BLaER1 (cell line): Measurements from ENCODE around the gene QSOX2.
A peak's percentile ranks its signal among the peaks of the same experiment; 100 is the strongest.

Source experiments
- H3K27ac ChIP-seq: shearing (Covaris generic); formaldehyde crosslinking; 2 replicates; pipeline ENCODE4 v1.8.1; 2022
- H3K27me3 ChIP-seq: shearing (Covaris generic); formaldehyde crosslinking; 2 replicates; pipeline ENCODE4 v1.8.1; 2022
- H3K36me3 ChIP-seq: shearing (Covaris generic); formaldehyde crosslinking; 2 replicates; pipeline ENCODE4 v1.8.1; 2022
- H3K4me1 ChIP-seq: shearing (Covaris generic); formaldehyde crosslinking; 2 replicates; pipeline ENCODE4 v1.8.1; 2022
- H3K4me2 ChIP-seq: shearing (Covaris generic); formaldehyde crosslinking; 2 replicates; pipeline ENCODE4 v1.8.1; 2022
- H3K4me3 ChIP-seq: shearing (Covaris generic); formaldehyde crosslinking; 2 replicates; pipeline ENCODE4 v1.8.1; 2022
- H3K9ac ChIP-seq: shearing (Covaris generic); formaldehyde crosslinking; 2 replicates; pipeline ENCODE4 v1.8.1; 2022
- H3K9me3 ChIP-seq: shearing (Covaris generic); formaldehyde crosslinking; 2 replicates; pipeline ENCODE4 v1.8.1; 2022
- H4K20me1 ChIP-seq: shearing (Covaris generic); formaldehyde crosslinking; 2 replicates; pipeline ENCODE4 v1.8.1; 2022
- Cebpa-rat ChIP-seq: shearing (Covaris generic); IDR thresholded peaks from 2 replicates; pipeline ENCODE4 v1.8.1; 2022

The QSOX2 gene

DNA sequence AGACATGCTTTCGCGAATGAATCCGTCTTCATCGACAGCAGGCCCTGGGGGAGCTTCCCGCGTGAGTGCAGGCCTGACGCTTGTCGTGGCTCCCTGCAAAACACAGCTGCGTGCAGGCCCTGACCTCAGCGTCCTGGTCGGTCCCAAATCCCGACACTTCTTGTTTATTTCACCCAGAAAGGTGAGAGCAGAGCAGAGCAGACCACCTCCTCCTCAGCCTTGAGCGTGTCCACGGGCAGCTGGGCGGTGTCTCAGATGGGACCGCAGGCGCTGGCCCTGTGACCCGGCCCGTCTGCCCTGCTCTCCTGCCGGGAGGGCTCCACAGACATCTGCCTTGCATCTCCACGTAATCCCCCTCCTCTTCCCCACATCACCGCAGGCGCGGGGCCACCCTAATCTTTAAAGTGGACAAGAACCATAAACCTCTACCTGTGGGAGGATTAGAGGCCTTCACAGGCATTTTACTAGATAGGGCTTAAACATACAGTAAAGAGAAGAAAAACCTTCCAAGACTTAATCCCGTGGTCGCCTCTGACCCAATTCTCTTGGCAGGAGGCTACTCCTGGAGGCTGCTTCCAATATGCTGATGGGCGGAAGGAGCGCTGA, 33.2 kb downstream of the QSOX2 start:
- Histone ChIP-seq H3K36me3 (peaks cover 97% of the 10 kb centered on the region), H3K27ac (no peak overlapping the region), H3K9ac (no peak overlapping the region), H3K4me3 (no peak overlapping the region), H3K27me3 (no peaks in the 10 kb centered on the region), H3K9me3 (peaks cover 10% of the 10 kb centered on the region), H3K4me2 (peak overlapping the region; percentile 28), H4K20me1 (peaks cover 98% of the 10 kb centered on the region), H3K4me1 (peaks cover 63% of the 10 kb centered on the region)
- no peak for TF ChIP-seq Cebpa-rat

DNA sequence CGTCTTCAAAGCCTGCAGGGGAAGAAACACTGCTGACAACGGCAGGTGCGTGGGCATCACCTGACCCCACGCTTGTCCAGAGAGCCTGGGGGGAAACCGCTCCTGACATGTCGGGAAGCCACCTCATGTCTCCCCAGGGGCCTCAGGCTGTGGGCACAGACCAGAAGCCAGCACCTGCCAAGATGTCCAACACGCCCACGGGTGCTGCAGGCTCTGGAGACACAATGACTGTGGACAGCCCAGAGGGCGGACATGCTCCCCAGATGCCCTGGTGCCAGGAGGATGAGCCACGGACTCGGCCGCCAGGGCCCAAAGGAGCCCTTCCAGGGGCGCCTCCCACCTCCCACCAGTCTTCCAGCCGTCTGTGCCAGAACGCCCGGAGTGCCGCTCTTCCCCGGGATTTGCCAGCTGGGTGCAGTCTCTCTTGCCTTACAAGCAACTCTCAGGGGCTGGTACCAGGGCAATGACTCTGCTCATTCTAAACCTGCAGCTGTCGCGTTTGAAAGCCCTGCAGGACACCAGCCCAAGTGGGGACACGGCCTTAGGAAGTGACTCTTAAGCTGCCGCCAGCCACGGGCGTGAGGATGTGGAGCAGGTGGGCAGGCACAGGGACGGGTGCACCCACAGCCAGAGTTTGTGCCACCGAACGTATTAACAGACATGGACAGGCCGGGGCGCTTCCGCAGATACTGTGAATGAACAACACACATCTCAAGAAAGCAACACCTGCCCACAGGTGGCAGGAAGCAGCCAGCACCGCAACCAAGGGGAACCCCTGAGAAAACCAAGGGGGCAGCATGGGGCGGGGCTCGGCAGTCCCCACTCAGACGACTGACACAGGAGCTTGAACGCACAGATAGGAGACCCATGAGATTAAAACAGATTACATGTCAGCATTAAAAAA, 33.9 kb downstream of the QSOX2 start:
- Histone ChIP-seq H3K27ac (no peak overlapping the region), H3K4me1 (peaks cover 58% of the 10 kb centered on the region)

DNA sequence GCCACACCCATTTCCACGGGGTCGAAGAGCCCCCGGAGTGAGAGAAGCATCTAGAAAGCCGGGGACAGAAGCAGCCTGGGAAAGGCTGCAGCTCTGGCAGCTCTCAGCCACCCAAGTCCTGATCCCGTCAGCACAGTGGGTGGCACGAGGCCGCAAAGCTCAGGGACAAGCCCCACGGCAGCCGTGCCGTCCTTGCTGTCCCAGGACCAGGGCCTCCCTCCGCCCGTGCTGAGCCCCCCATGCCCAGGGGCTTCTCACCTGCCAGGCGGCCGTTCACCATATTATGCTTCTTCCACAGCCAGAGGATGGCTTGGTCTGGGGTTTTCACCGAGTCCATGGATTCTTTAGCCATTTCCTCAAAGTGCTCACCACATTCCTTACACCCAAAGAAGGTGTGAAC, 34.6 kb downstream of the QSOX2 start:
- Histone ChIP-seq H3K36me3 (peaks cover 93% of the 10 kb centered on the region), H4K20me1 (peaks cover 98% of the 10 kb centered on the region)

More for the DNA sequence above, 33.9 kb downstream of the QSOX2 start:
- TF ChIP-seq Cebpa-rat: no peak
- no peak overlapping the region for H3K4me3 ChIP-seq
- H3K9ac ChIP-seq: no peak overlapping the region
- peaks cover 10% of the 10 kb centered on the region for H3K9me3 ChIP-seq
- peak overlapping the region; percentile 28 for H3K4me2 ChIP-seq
- no peaks in the 10 kb centered on the region for H3K27me3 ChIP-seq
- peaks cover 95% of the 10 kb centered on the region for H3K36me3 ChIP-seq
- H4K20me1 ChIP-seq: peaks cover 98% of the 10 kb centered on the region

DNA sequence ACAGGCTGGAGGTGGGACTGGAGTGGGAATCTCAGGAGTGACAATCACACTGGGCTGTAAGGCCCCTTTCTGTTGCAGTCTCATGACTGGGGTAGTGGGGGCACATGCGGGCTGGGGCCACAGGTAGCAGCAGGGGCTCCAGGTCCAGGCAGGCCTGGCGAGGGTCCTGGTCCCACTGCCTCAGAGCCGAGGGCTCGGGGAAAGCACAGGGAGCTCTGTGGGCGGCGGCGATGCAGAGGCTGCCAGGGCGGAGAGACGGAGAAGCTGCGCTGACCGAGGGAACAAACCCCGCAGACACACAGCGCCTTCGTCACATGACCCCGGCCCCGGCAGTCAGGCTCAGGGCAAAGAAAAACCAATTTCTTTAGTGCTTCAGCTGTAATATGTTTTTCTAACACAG, 35.3 kb downstream of the QSOX2 start:
- H3K4me2 ChIP-seq: no peak overlapping the region
- no peak overlapping the region for H3K27ac ChIP-seq
- no peak overlapping the region for H3K4me3 ChIP-seq
- peaks cover 44% of the 10 kb centered on the region for H3K4me1 ChIP-seq
- TF ChIP-seq Cebpa-rat: no peak
- H4K20me1 ChIP-seq: peaks cover 98% of the 10 kb centered on the region
- H3K36me3 ChIP-seq: peaks cover 93% of the 10 kb centered on the region
- H3K9me3 ChIP-seq: peaks cover 10% of the 10 kb centered on the region
- peaks cover 9% of the 10 kb centered on the region for H3K27me3 ChIP-seq
- H3K9ac ChIP-seq: no peak overlapping the region

More for the DNA sequence above, 34.6 kb downstream of the QSOX2 start:
- Histone ChIP-seq H3K27me3 (peaks cover 2% of the 10 kb centered on the region), H3K27ac (no peak overlapping the region), H3K9me3 (peaks cover 10% of the 10 kb centered on the region), H3K4me2 (no peak overlapping the region), H3K9ac (no peak overlapping the region), H3K4me1 (peaks cover 51% of the 10 kb centered on the region), H3K4me3 (no peak overlapping the region)
- no peak for TF ChIP-seq Cebpa-rat

DNA sequence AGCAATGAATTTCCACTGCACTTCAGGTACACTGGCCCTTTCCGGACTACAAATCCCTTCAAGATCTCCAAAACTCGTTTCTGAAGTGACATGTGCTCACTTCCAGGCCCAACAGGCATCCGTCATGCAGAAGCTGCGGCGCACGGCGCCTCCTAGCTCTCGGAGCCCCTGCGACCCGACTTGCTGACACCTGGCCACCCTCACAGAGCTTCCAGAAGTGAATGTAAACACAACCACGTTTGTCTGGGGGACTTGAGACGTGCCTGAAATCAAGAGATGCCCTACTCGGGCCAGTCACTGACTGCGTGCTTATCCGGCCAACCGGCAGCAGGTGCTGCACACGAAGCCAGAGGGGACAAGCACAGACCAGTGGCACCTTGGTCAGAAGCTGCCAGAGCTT, 35.8 kb downstream of the QSOX2 start:
- Histone ChIP-seq H3K36me3 (peaks cover 89% of the 10 kb centered on the region), H3K27me3 (peaks cover 14% of the 10 kb centered on the region), H3K4me2 (no peak overlapping the region), H3K4me1 (peaks cover 39% of the 10 kb centered on the region), H3K27ac (no peak overlapping the region), H3K9me3 (peaks cover 10% of the 10 kb centered on the region), H3K9ac (no peak overlapping the region), H4K20me1 (peaks cover 98% of the 10 kb centered on the region), H3K4me3 (no peak overlapping the region)
- TF ChIP-seq Cebpa-rat: no peak

DNA sequence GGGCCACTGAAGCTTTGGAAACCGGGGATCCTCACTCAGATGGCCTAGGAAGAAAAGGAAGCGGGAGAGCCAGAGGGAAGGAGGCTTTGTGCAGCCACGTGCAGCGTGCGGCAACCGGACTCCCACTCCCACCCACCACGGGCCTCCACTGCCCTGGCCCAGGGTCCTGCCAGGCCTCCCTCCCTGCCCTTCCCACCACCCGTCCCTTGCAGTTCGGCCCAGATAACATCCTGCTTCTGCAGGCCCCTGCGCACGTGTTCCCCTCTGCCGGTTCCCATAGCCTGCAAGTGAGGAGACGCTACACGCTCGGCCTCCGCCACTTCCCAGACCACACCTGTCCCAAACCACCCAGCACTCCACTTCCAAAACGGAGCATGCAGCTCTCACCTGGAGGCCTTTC, 36.4 kb downstream of the QSOX2 start:
- TF ChIP-seq Cebpa-rat: no peak
- Histone ChIP-seq H4K20me1 (peaks cover 98% of the 10 kb centered on the region), H3K4me3 (no peak overlapping the region), H3K27me3 (peaks cover 19% of the 10 kb centered on the region), H3K27ac (no peak overlapping the region), H3K9ac (no peak overlapping the region), H3K4me1 (peaks cover 34% of the 10 kb centered on the region), H3K36me3 (peaks cover 83% of the 10 kb centered on the region), H3K9me3 (peaks cover 7% of the 10 kb centered on the region), H3K4me2 (no peak overlapping the region)

DNA sequence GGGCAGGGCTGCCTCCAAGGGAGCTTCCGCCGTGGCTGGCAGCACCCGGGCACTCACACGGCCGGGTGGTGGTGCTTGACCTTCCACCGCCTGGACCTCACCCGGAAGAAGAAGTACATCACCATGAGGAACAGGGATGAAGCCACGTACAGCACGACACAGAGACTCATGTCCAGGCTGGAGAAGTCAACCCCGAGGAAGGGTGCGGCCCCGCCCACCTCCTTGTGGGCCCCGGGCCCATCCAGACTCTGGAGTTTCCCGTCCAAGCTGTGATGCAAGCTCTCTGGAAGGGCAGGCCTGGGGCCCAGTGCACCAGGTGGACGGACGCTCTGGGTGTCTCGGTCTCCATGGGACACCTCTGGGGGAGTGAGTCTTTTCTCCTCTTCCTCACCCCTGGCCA, 36.9 kb downstream of the QSOX2 start:
- no peak overlapping the region for H3K4me2 ChIP-seq
- H3K27ac ChIP-seq: no peak overlapping the region
- H3K4me3 ChIP-seq: no peak overlapping the region
- peaks cover 78% of the 10 kb centered on the region for H3K36me3 ChIP-seq
- peaks cover 98% of the 10 kb centered on the region for H4K20me1 ChIP-seq
- TF ChIP-seq Cebpa-rat: no peak
- H3K9ac ChIP-seq: no peak overlapping the region
- H3K9me3 ChIP-seq: 0 out of 2 replicates have a peak, but pooled peaks cover 1% of the 10 kb centered on the region
- peaks cover 34% of the 10 kb centered on the region for H3K4me1 ChIP-seq
- H3K27me3 ChIP-seq: peaks cover 25% of the 10 kb centered on the region

DNA sequence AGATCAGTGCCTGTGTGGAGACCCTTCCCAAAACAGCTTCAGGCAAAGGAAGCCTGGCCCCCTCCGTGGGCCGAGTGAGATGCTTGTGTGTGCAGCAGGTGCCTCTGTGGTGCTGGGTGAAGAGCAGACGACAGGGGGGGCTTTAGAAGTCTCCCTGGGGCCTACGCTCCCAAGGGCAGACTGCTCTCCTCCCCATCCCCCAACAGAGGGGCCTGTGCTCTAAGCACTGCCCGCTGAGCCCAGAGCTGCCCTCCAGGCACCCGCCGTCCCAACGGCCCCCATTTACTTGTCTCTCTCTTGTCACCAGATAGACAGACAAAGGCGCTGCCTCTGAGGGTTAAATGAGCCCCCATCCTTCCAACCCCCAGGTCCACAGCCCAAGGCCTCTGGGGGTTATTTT, 38.0 kb downstream of the QSOX2 start:
- Histone ChIP-seq H3K36me3 (peaks cover 67% of the 10 kb centered on the region), H3K4me1 (peaks cover 28% of the 10 kb centered on the region), H3K27ac (no peak overlapping the region), H3K27me3 (peaks cover 36% of the 10 kb centered on the region), H3K4me2 (peak overlapping the region; percentile 19; the same call in 1 of the 2 replicates), H3K9me3 (no peaks in the 10 kb centered on the region), H4K20me1 (peaks cover 95% of the 10 kb centered on the region), H3K9ac (no peak overlapping the region), H3K4me3 (no peak overlapping the region)
- TF ChIP-seq Cebpa-rat: no peak

DNA sequence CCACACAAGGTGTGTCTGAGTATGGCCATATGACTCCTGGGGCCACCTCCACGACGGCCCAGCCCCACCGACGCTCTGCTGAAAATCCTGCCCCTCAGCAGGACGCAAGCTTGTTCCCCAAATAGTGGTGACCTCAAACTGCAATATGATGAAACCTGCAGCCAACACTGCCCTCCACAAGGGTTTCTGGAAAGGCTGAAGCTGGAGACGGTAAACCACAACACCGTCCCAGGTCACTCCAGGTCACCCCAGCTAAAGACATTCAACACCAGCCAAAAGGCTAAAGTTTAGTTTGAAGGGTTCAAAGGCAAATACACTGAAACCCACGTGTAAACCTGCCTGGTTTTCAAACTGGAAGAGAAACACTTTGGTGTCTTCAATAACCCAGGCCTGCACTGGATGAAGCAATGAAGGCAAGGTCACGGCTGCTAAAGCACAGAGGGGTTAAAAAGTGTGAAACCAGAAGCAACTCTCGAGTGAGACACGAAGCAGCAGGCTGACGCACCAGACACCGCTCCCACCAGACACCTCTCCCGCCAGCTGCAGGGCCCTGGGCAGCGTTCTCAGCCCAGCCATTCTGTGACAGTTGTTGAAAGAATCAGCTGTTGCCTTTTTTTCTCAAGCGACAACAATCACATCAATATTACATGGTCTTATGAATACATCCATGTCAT, 38.9 kb downstream of the QSOX2 start:
- H3K9me3 ChIP-seq: peaks cover under 1% of the 10 kb centered on the region; the same call in 1 of the 2 replicates
- no peak for TF ChIP-seq Cebpa-rat
- no peak overlapping the region for H3K27ac ChIP-seq

DNA sequence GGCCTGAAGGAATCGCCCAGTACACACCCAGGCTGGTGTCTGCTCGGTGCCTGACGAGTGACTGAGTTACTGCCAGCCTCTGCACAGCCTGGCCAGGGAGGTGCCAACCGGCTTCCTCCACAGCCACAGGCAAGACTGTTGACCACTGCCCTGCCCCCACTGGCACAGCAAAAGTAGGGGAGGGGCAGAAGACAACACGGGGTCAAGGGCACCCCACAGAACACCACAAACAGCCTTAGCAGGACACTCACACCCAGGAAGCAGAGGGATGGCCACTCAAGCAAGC, 40.0 kb downstream of the QSOX2 start:
- no peak overlapping the region for H3K27ac ChIP-seq
- no peak overlapping the region for H3K9ac ChIP-seq
- peaks cover 8% of the 10 kb centered on the region; the same call in 1 of the 2 replicates for H3K9me3 ChIP-seq
- H4K20me1 ChIP-seq: peaks cover 93% of the 10 kb centered on the region
- H3K36me3 ChIP-seq: peaks cover 48% of the 10 kb centered on the region
- TF ChIP-seq Cebpa-rat: no peak
- no peak overlapping the region for H3K4me2 ChIP-seq
- H3K4me1 ChIP-seq: peaks cover 14% of the 10 kb centered on the region
- H3K27me3 ChIP-seq: peaks cover 55% of the 10 kb centered on the region
- H3K4me3 ChIP-seq: no peak overlapping the region

More for the DNA sequence above, 38.9 kb downstream of the QSOX2 start:
- H3K27me3 ChIP-seq: peaks cover 44% of the 10 kb centered on the region
- H3K4me2 ChIP-seq: no peak overlapping the region
- H3K36me3 ChIP-seq: peaks cover 58% of the 10 kb centered on the region
- H3K9ac ChIP-seq: no peak overlapping the region
- no peak overlapping the region for H3K4me3 ChIP-seq
- H4K20me1 ChIP-seq: peaks cover 93% of the 10 kb centered on the region
- peaks cover 19% of the 10 kb centered on the region for H3K4me1 ChIP-seq
